Lower leg skin (tissue), 4 donors: Measurements from ENCODE around the gene MCRIP2. TPM values are rescaled to one million over a fixed set of nuclear protein-coding genes. Genes with fewer than 3 reads are reported as not detected.
"Not testable (repeated sequence)": the region's sequence is repeated elsewhere in the genome, so short reads cannot be mapped to it uniquely, and the experiment has no call there.

Experiments used
- DNase-seq, 2 donors: peaks; one replicate each; pipeline ENCODE4 v3.0.0-alpha.2; 2019; ENCODE audit warnings: low spot score in 2 of 2
- H3K4me3 ChIP-seq: fragments of 200-600 bp; sonication (generic); 2 replicates; pipeline ENCODE4 v1.5.1; 2017; ENCODE audit warnings: mild to moderate bottlenecking, low read depth; ENCODE audit not compliant: poor library complexity, severe bottlenecking
- CTCF ChIP-seq, 3 donors: fragments of 450-650 bp; IDR thresholded peaks; one replicate each; pipeline ENCODE4 v1.5.1; 2016; ENCODE audit warnings: antibody characterized with exemption in 3 of 3, mild to moderate bottlenecking in 3 of 3, moderate library complexity in 2 of 3
- POLR2A ChIP-seq, 2 donors: fragments of 450-650 bp; IDR thresholded peaks; one replicate each; pipeline ENCODE4 v1.6.1; 2016 to 2017; ENCODE audit warnings: antibody characterized with exemption in 2 of 2, mild to moderate bottlenecking in 1 of 2, moderate library complexity in 1 of 2
- WGBS, 2 donors: methylation state at CpG; one replicate each; pipeline ENCODE4 v1.1.5; 2018; 5-methylcytosine and 5-hydroxymethylcytosine counted together
- intact Hi-C: fragments of 100-400 bp; cut with DNase I; formaldehyde crosslinking; loops from one replicate; pipeline ENCODE4 v1.15.0; 2023; ENCODE audit warnings: low total_unique reads
- total RNA-seq, 4 donors: library from RNA; depleted of rRNA; stranded (reverse); fragments of >200 nt; gene quantifications; one replicate each; pipeline ENCODE4 v1.1.0, GENCODE V29; 2016

Gene MCRIP2
- total RNA-seq, 4 donors from 2014 or later = 10.5 to 31.3 (median 23.2) TPM

DNA sequence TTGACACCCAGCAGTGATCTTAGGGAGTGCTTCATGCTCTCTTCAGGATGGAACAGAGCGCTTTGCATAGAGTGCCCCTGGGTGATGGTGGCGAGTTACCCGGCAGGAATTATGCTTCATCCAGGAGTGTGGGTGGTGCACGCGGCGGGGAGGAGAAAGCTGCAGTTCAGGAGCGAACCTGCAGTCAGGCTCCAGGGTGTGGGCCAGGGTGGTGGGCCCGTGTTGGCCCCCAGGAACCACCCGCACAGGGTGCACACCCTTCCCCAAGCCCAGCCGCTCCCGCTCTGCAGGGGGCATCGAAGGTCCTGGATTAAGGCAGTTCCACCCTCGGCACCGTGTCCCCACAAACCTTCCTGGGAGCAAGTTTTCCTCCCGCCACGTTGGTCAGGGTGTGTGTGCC is 47.8 kb upstream of the MCRIP2 start:
- 50 to 62% methylated on average over 16 of the region's 16 CpGs for WGBS, 2 donors
- H3K4me3 ChIP-seq = no peak overlapping the region
- no peak for TF ChIP-seq CTCF (IDR thresholded peaks at IDR 0.05)
- no peak for TF ChIP-seq POLR2A (IDR thresholded peaks at IDR 0.05)
- intact Hi-C loops = no loop called here
- no peak for DNase-seq

- TF ChIP-seq CTCF (IDR thresholded peaks at IDR 0.05) (no peak), POLR2A (IDR thresholded peaks at IDR 0.05) (no peak)
- WGBS, 2 donors = 72 to 73% methylated on average over 11 to 18 of the region's 18 CpGs
- no peak overlapping the region for H3K4me3 ChIP-seq
- no peak for DNase-seq
- intact Hi-C loops = no loop called here
Measured at GRCh38 chr16:595094-595528, 46.5 kb upstream of the MCRIP2 start.

GRCh38 chr16:595942-596735 is 45.5 kb upstream of the MCRIP2 start:
- DNase-seq = no peak
- WGBS, 2 donors = 75 to 90% methylated on average over 34 of the region's 34 CpGs
- H3K4me3 ChIP-seq = no peak overlapping the region
- intact Hi-C loops = no loop called here
- TF ChIP-seq CTCF (IDR thresholded peaks at IDR 0.05) (no peak), POLR2A (IDR thresholded peaks at IDR 0.05) (no peak)

DNA sequence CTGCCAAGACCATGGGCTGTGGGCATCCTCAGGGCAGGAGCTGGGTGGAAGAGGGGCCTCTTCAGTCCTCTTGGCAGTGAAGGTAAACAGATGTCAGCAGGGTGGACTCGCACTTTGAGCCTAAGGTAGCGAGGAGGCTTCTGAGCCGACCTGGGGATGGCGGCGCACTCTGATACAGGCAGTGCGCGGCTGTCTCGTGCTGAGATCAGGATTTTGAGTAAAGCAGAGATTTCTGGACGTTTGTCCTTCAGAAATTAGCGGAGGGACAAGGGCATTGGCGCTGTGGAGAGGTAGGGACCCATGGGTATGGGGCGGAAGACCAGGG is 44.9 kb upstream of the MCRIP2 start:
- DNase-seq = no peak
- H3K4me3 ChIP-seq = no peak overlapping the region
- TF ChIP-seq CTCF (IDR thresholded peaks at IDR 0.05) (no peak), POLR2A (IDR thresholded peaks at IDR 0.05) (no peak)
- WGBS, 2 donors = 93 to 97% methylated on average over 12 of the region's 12 CpGs
- intact Hi-C loops = no loop called here

- DNase-seq, intact Hi-C loops, H3K4me3 ChIP-seq: not testable (repeated sequence)
- WGBS, 2 donors = 91 to 94% methylated on average over 4 to 7 of the region's 7 CpGs
Measured at GRCh38 chr16:597655-598054, 44.0 kb upstream of the MCRIP2 start.

DNA sequence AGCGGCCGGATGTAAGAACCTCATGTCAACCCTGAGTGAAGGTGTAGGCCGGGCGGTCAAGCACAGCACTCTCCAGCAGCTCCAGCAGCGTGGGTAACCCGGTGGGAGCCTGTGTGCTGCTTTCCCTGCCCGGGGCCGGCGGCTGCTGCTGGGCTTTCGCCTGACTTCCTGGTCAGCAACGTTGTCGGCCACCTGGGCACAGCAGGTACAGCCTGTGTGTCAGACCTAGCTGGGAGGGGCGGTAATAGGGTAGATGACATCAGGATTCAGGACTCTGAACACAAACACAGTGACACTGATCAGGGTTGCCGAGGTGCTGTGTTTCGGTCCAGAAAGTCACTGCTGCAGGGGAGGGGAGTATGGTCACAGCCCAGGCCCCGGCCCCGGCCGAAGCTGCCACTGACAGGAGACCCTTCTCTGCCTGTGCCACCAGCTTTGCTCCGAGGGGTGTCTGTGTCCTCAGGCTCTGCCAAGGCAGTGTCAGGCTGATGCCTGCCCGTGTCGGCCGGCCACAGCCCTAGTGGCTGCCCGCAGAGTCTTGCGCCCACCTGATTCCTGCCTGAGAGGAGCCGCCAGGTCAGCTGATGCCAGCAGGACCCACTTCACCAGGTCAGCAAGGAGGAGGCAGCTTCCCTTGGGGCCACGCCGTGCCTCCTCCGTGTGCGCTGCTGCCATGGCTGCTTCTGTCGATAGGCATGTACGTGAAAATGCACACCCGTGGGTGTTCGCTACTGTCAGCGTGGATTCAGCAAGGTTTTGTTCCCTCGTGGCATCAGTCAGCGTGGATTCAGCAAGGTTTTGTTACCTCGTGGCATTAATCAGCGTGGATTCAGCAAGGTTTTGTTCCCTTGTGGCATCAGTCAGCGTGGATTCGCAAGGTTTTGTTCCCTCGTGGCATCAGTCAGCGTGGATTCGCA is 42.5 kb upstream of the MCRIP2 start:
- 97% methylated on average over 40 to 43 of the region's 43 CpGs for WGBS, 2 donors
- TF ChIP-seq POLR2A (IDR thresholded peaks at IDR 0.05) (no peak), CTCF (IDR thresholded peaks at IDR 0.05) (no peak)

More for the DNA sequence above, 42.5 kb upstream of the MCRIP2 start:
- intact Hi-C loops = no loop called here
- H3K4me3 ChIP-seq = no peak overlapping the region
- DNase-seq = no peak
